Activated CD4-positive, CD25-positive, alpha-beta regulatory T cell treated with anti-CD3 and anti-CD28 coated beads, Interleukin-2, amount 50 U/mL, for 16 hours (primary cell): ENCODE results near the gene HS3ST5.
"Not testable (repeated sequence)": the region's sequence is repeated elsewhere in the genome, so short reads cannot be mapped to it uniquely, and the experiment has no call there.

ENCODE experiments used
- DNase-seq: peaks from one replicate; pipeline ENCODE4 v3.0.0-alpha.2; 2020; ENCODE audit warnings: low read depth, low spot score

Gene HS3ST5

DNA sequence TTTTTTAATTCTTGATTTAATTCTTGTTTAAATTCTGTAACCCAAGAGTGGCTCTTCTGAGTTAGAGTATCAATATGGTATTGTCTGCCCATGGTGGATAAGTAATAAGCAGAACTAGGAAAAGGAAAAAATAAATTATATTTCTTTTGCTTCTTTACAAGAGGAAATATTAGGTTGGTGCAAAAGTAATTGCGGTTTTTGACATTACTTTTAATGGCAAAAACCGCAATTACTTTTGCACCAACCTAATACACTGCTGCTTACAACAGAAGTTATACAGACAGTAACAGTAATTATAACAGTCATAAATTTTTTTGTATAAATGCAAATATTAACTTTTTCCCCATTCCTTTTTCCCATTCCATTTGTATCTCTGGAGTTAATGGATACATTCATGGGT is 65.6 kb downstream of the HS3ST5 start:
- DNase-seq = no peak

DNA sequence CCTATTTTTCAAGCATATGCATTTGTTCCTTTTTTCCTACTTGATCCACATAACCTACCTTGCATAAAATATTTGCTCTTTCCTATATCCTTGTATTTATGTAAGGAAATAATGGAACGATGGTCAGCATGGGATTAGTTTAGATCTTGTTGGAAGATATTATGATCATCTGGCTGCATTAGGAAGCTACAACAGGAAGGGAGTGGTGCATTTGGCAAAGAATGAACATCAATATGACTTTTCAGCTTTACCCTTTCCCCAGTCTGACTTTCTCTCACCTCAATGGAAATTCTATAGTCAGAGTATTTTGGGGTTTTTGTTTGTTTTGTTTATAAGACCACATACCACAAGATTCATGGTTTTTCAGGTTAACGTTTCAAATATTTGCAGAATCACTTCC is 66.0 kb downstream of the HS3ST5 start:
- DNase-seq = no peak

DNA sequence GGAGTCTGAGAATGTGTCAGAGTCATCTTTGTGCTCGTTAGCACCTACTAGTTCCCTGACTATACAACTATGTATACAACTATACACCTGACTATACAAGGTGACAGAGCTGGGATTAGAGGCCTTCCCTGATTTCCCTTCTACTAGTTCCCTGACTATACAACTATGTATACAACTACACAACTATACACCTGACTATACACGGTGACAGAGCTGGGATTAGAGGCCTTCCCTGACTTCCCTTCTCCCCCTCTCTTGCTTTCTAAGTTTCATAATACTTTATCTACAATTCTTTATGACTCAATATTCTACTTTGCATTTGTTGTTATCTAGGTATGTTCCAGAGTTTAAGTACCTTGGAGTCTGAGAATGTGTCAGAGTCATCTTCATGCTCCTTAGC is 68.0 kb downstream of the HS3ST5 start:
- DNase-seq = no peak

DNA sequence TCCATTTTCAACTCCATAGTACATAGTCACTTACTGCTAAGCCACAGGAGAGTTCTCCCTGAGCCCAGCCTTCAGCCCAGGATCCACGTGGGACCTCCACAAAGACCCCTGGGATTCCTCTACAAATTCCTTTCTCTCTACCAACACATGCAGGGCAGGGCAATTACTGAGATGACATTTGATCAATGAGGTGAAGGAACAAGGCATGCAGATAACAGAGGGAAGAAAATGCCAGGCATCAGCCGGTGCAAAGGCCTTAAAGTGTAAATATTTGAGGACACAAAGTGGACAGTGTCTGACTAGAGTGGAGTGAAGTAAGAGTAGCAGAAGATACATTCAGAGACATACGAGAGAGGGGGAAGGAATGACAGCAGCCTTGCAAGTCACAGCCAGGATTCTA is 70.2 kb downstream of the HS3ST5 start:
- DNase-seq = no peak

DNA sequence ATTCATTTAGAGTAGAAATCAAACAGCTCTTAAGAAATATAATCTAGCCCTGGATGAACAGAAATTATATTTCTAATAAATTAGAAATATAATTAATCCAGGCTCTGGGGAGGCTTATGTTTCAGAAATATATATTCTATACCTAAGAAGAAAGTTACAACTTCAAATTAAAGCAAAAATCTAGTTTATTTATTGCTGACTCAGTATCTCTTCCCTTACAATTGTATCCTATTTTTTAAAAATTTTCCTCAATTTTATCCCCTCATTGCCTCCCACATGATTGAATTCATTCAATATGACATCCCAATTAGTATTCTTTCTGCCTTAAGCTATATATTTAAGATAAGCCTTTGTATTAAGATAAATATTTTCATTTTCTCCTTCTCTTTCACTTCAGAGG is 71.4 kb downstream of the HS3ST5 start:
- no peak for DNase-seq

DNA sequence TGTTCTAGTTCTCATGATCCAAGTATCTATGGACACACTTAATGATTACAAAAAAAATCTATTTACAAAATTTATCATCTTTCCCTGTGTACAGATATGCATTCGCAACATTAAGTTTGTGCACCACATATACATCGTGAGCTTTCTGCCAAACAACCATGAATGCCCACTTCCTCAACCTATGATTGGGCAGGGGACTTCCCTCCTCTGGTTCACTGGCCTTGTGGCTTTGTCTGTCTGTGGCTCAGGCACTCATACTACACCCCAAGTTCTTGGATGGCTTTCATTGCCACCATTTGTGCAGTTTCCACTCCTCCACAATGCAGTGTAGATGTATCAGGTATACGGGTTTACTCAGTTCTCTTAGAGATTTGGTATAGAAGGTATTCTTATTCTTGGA is 74.9 kb downstream of the HS3ST5 start:
- DNase-seq = no peak

DNA sequence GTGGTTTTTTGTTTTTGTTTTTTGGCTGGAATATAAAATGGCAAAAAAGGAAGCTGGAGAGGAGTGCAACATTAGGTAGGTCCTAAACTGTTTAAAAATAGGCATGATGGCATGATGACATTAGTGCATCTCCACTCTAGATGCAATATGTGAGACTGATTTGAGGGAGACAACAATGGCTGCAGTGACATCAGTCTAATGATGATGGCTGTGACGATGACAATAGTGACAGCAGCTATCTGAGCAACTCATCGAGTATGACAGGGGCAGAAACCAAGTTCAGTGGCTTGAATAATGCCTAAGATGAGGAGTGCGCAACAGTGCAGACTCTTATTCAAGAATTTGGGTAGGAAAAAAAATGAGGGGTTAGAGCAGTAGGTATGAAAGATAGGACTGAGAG is 82.0 kb downstream of the HS3ST5 start:
- no peak for DNase-seq

DNA sequence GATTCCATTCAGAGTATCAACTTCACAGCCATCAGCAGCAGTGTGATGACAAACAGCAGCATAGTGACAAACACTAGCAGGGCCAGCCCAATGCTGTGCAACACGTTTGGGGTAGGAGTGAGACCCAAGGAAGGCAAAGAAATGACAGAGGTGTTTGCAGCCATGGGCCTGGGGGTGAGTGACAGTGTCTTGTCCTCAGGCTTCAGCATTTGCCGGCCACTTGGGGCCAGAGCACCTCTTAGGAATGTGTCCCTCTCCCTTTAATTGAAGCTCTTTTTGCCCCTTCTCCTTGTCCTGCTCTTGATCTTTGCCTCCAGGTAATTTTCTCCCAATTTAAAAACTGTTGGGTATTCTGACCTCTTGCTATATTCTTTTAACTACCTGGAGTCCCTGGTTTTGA is 84.4 kb downstream of the HS3ST5 start:
- no peak for DNase-seq

DNA sequence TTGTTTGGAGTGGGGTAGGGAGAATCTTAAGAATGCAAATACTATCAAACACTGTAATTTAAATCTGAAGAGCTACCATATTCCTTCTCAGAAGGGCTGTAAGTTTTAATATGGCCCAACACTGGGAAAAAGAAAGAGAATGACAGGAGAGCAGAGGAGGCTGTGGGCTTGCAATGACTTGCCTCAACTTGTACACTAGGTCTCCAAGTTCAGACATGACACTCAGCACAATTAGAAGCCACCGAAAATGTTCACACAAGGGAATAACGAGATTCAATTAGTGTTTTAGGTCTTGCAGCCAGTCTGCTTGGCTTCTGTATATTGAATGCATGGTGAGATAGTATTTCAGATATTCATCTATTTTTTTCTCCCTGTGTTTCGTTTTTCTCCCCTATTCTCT is 89.4 kb downstream of the HS3ST5 start:
- no peak for DNase-seq

DNA sequence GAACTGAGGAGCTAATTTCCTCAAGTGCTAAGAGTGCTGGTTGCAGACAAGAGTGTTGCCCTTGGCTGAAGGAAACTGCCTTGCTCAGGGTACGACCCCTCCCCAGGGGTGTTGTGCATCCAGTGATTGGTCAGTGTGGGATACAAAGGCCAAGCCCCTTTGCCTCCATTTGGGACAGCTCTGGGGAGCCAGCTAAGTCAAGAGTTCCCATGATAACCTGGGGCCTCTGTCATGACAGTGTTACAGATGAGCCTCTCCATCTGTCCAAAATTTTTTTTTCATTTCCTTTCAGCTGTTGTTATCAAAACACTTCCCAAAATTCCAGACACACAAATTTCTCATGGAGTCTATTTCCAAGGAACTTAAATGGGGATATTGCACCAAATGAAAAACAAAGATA is 93.3 kb downstream of the HS3ST5 start:
- DNase-seq = no peak

DNA sequence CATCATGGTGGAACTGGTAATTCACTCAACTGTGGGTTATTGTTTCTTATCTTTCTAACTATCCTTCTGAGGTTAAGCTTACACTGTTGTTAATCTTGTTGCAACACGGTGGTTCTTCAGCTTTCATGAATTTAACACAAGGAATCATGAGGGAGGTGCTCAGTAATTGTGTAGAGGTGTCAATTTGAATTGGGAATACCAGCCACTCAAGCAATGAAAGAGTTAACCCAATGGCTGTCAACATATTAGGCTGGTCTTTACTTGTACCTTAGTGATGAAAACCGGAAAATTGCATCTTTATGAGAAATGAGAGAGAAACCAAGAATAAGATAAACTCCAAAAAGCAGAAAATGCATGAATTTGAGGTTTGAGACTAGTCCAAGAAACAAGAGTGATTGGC is 95.7 kb downstream of the HS3ST5 start:
- DNase-seq = no peak

DNA sequence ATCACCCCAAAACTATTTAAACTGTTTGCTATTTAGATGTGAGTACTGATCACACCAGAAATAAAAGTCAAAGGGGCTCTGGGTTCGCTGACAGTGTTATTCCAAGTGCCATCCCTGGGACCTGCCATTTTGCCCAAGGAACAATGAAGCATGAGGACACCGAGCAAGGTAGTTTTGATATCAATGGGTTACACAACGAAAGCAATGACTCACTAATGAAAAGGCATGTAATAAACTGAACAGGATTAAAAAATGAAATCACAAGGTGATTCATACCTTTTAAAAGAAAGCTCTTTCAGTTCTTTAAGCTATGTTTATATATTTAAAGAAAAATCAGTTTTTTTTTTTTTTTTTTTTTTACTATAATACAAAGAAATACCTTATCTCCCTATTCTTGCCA is 102.0 kb downstream of the HS3ST5 start:
- no peak for DNase-seq

DNA sequence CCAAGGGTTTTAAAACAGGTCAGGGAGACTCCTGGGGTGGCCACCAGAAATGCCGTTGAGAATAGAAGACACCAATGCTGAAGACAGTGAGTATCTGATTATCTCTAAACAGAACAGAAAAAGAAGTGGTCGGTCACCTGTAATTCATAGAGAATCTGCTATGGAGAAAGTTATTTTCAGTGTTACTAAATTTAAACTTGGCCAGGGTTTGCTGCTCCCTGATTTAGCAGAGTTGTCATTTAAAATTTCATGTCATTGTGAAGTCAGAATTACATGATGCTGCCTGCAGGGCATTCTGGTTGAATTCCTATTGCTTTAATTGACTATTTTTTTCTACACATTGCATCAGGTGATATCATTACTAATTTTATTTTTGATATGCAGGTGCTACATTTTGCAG is 114.1 kb downstream of the HS3ST5 start:
- no peak for DNase-seq

DNA sequence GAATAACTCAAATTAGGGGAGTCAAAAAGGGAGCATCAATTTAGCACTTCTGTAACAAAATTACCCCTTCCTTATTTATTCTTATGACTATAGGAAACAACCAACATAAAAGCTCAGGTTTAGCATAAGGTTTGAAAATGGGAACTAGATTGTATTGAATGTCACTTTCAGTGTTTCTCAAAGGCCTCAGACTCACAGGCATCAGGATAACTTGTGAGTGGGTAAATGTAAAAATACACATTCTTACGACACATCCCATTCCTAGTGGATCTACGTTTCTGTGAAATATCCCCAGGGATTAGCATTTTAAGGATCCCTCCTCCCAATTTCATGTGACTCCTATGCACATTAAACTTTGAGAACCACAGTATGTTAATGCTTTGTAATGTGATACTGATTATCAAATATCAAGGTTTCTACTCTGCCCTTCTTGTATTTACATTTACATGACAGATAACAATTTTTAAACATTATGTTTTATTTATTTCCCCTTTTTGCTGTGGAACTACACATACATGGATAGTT is 114.8 kb downstream of the HS3ST5 start:
- no peak for DNase-seq

DNA sequence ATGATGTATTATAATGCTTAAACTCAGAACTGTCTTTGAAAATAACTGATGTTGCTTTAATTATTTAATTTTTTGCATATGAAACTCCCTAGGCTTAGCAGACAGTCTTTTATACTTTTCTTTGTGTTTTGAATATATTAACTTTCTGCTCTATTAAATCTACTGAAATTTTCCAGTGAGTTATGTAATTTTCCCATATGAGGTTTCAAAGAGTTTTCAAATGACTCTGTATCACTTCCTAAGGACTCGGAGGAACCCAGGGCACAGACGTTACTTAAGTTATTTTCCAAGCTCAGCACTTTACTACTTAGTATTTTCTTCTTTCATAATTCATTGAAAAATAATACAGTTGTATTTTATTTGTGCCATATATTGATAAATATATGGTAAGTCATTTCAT is 122.6 kb downstream of the HS3ST5 start:
- DNase-seq = no peak

DNA sequence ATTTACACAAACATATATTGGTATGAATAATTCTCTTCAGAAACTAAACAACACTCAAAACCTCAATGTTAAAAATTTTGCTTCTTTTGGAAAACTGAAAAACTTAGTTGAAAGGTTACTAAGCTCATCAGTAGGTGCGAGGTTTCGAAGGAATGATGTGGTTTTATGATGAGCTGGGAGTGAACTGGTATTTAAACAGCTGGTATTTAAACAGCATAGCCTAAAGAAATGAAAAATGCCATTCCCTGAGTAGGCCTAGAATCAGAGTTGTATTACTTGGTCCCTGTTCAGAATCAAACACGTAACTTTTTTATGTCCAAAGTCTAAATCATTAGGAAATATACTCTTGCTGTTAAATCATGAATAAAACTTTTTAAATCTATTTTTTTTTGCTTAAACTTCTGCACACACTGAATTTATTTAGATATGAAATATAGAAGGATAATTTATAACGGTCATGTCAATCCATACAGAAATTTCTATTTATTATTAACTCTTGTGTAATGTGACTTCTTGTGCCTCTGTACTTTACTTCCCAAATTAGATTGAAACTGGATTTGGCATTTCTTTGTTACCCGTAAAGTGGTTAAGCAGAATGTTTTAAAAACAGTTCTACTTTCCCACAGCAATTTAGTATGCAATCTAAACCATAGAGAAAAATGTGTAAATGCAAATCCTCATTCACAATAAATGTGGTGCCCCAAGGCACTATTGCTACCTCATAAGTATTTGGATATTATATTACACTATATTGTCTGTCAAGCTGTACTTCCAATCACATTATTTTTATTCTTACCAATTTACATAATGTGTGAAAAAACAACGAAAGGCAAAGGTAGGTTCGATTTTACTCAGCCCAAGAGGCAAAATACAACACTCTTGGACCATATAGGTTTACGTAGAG is 124.1 kb downstream of the HS3ST5 start:
- DNase-seq = no peak

DNA sequence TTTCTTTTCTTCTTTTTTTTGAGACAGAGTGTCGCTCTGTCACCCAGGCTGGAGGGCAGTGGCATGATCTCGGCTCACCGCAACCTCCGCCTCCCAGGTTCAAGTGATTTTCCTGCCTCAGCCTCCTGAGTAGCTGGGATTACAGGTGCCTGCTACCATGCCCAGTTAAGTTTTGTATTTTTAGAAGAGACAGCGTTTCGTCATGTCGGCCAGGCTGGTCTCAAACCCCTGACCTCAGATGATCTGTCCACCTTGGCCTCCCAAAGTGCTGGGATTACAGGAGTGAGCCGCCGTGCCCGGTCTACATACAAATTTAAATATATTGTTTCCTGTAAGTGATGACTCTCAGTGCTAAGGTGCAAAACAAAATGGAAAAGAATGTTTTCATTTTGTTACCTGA is 124.8 kb downstream of the HS3ST5 start:
- DNase-seq = not testable (repeated sequence)

DNA sequence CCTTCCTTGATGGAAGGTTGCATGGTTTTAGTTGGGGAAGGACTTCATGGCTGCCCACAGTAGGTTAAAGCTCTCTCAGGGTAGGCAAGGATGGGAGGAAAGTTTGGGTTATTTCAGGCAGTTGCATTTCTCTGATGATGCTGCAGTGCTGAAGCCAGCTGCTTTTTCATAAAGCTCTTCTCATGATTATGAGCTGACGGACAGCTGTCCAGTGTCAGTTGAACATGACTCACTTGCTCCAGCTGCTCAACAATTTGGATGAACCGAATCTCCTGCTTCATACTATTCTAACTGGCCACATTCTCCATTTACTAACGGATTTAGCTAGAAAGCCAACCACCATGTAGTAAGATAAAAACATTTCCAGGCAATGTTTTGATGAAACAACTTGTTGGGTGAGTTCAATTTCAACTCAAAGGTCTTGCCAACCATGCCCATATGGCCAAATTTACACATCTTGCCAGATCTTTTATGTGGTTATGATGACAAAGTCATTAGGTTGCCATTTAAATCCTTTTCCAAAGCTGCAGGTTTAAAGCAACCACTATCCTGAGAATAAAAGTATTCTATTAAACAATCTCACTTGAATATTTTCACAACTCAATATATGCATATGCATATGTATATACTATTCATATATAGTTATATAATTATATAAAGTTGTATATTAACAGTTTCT is 125.9 kb downstream of the HS3ST5 start:
- DNase-seq = no peak

DNA sequence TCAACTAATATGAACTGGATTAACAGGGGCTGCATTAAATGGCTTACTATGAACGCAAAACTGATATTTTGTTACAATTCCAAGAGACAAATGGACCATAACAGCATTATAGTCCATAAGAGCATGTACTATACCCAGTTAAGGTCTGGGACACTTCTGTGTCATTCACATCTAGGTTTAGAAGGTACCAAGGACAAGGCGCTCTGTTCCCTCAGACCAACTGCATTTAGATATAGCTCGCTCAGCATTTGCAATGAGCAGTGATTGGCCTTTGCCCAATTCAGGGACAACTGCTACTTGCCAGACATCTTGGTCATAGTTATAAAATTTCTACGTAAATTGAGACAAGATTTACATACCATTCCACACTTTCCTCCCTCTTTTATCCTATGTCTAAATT is 132.4 kb downstream of the HS3ST5 start:
- no peak for DNase-seq

DNA sequence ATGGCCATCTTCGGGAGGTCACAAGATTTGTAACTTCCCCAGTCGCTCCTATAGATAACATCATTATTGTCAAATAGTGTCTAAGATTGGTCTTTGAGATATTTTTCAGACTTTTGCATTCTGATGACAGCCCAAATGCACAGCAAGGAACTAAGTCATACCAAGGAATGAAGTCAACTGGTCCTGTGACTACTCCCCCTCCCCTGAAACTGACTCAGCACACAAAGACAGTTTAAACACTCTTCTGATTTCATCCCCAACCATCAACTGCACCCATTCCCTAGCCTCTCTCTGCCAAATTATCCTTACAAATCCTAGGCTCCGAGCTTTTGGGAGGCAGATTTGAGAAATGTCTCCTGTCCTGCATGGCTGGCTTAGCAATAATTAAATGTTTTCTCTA is 139.4 kb downstream of the HS3ST5 start:
- DNase-seq = no peak

DNA sequence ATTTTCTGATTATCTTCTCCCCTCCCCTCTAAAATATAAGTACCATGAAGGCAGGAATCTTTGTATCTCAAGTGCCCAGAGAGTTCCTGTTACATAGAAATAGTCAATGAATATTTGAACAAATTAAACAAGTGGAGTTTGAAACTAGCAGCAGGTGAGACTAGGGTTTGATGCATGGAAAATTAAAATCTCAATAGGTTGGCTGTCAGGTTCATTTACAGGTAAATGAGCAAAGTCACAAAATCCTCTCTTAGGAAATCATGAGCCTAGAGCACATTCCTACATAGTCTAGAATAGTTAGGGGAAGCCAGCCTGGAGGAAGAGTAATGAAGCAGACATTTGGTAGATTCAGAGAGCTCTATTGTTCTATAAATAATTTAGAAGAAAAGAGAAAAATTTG is 140.4 kb downstream of the HS3ST5 start:
- DNase-seq = no peak

DNA sequence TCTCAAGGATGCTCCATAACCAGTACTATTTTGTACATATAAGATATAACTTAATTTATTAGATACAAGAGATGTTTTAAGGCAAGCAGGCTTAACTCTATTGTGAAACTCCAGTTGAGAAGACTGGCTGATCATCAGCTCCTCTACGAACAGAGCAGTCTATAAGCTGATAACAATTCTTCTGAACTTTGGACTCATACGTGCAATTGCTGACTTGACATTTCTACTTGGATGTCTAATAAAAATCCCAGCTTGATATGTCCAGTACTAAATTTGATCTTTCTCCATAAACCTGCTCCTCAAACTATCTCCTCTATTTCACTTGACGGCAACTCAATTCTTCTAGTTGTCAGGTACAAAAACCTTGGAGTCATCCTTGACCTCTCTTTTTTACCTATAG is 141.9 kb downstream of the HS3ST5 start:
- DNase-seq = no peak
